Nucleus accumbens (tissue), 56 donors: ENCODE results near the gene VAMP5.
"Not testable (repeated sequence)": the region's sequence is repeated elsewhere in the genome, so short reads cannot be mapped to it uniquely, and the experiment has no call there.

ENCODE experiments used
- DNase-seq, 56 donors: peaks; one replicate each; lab custom pipeline; 2025; lab: John Stamatoyannopoulos, UW

The VAMP5 gene

DNA sequence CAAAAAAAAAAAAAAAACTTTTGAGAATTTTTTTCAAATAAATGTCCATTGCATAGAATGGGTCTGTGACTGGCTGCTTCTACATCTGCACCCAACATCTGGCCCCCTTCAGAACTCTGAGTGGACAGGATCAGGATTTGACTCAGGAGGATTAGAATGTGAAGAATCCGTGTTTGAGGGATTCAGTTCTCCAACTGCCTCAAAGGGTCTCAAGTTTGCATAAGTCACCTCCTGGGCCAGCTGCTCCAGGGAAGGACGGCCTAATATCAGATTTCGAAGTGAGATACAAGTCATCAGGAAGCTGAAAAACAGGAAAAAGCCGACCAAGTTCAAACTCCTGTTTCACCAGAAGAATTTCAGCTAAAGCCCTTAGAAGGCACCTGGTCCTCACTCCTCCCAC is 34.4 kb upstream of the VAMP5 start:
- no peak for DNase-seq

DNA sequence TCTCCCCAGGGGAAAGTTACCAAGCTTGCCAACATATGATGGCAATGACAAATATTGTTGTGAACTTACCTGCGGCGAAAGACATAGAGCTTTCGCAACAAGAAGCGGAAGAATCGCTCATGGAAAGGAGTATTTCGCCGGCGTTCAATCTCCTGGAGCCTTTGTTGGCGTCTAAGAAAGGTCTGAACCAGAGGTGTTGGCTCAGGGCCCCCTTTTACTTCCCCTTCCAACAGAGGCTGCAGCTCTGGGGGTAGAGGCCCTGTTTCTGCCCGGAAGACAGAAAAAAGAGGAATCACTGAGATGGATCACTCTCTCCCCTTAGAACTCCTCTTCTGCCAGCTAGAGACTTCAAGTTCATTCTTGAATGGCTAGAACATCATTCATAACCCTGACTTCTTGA is 33.7 kb upstream of the VAMP5 start:
- DNase-seq = peak in 4 of 56 donors; percentile 7 to 32 (median 8)

DNA sequence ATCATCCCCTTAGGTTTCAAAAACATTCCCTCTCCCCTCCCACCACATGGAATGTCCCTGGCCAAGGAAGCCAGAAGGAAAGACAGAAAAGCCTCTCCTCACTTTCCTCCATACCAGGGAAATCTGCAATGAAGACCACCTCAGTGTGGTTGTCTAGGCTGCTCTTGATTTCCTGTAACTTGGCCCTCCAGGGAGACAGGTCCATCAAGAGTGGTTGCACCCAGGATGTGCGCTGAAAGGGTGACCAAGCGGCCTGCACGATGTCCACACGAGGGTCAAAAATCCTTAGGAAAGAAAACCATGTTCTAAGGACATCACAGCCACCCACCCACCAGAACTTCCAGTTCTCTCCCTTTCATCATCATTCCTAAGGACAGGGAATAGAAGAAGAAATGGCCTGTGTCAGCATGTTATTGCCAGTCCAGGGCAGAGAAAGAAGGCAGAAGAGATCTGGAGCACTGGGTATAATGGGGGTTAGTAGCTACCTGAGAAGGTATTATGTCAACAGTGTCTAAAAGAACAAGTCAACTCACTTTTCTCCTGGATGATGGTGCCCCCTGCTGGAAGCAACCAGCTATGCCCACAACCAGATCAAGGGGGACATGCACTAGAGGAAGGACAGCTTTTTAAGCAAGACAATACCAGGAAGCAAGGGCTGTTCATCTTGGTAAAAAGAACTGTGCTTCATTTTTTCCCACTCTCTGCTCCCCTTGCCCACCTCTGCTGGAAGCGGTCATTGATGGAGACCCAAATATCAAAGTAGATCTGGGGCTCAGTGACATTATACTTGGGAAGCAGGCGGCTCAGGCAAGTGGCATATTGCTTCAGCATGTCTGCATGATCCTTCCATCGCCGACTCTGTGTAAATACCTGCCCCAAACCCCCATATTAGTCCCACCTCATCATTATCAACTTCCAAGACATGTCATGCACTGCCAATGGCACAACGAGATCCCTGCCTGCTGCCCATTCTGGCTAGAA is 32.2 kb upstream of the VAMP5 start:
- peak in 53 of 56 donors; percentile 12 to 89 (median 59) for DNase-seq

DNA sequence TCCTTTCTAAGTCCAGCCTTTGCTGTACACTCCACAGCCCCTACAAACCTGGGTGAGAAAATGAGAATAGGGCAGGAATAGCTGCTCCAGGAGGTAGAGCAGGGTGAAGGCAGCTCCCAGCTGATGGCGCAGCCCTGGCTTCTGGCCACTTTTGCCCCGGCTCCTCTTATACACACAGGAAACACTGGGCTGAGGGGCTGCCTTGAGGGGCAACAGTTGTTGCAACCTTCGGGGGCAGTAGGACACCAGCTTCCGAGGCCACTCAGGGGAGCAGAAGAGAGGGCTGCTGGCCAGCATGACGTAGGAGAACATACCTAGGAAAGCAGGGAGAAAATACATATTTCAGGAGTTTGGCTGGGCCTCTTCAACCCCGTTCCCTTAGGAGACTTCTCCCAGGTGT is 31.0 kb upstream of the VAMP5 start:
- no peak for DNase-seq

DNA sequence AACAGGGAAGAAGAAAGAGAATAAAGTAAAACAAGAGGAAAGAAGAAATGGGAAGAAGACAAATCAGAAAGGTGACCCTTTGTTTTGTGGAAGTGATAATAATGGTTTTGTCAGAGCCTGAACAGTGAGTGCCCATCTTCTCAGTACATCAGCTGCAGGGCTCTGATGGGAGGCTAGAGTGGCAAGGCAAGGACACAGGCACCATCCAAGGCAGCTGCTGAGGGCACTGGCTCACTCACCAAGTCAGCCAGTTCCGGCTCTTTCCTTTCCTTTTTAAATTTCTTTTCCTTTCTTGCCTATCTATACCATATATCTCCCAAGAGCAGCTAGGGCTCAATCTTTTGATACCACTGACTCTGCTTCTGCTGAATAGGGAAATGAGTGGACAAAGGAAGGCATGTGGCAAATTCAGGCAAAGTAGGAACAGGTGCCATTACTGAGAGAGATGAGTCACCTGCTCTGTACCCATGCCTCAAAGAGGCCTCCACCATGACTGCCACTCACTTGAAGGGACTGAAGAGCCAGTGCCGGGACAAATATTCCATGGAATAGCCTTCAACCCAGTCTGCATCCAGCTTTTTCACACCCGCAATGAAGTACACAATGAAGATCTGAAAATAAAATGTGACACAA is 29.1 kb upstream of the VAMP5 start:
- no peak for DNase-seq

DNA sequence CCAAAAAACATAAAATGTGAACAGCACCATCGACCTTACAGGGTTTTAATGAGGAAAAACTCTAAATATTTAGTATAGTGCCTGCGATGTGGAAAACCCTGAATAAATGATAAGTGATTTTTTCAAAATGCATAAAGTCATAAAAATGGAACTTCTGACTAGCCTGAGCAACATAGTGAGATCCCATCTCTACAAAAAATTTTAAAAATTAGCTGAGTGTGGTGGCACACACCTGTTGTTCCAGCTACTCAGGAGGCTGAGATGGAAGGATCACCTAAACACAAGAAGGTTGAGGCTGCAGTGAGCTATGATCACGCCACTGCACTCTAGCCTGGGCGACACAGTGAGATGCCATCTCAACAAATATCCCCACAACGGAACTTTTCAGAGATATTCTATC is 27.1 kb upstream of the VAMP5 start:
- no peak for DNase-seq

DNA sequence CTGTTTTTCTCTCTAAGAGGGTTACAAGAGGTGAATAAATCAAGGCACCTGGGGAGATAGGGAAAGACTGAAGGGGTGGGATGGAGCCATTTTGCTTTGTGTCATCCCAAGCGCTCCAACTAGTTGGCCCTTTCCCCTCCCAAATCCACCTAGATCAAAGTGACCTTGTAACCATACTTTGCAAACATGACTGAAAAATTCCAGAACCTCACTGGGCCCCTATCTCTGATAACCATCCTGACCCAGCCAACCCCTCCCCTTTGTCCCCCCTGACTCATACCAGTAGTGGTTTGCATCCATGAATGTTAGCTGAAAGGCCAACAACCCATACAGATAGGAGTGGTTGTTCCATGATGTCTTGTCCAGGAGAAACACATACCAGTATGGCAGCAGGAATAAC is 26.1 kb upstream of the VAMP5 start:
- no peak for DNase-seq

DNA sequence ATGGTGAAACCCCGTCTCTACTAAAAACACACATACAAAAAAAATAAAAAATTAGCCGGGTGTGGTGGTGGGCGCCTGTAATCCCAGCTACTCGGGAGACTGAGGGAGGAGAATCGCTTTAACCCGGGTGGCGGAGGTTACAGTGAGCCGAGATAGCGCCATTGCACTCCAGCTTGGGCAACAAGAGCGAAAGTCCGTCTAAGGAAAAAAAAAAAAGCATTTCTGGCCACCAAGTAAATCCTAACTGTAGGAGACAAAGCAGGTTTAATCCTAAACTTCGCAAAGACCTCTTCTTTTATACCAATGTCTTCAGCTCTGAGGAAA is 23.9 kb upstream of the VAMP5 start:
- not testable (repeated sequence) for DNase-seq

DNA sequence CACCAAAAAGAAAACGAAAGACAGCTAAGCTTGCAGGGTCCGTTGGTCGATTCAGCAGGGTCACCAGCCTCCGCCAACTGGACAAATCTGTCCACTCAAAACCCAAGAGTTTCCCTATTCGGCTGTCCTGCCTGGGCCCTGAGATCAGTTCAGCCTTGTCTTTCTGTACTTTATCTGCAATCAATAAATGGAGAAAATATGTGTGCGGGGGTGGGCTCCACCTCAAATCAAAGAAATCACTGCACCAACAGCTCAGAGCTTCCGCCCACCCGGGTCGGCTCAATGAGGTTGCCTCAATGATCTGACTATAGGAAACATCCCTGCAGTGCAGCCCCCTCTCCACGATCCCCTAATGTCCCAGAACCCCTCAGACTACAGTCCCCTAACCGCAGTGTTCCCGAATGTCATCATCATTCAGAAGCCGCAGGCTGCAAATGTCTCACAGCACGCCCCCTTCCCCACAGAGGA is 23.4 kb upstream of the VAMP5 start:
- DNase-seq = peak in 2 of 56 donors; percentile 56 to 70

DNA sequence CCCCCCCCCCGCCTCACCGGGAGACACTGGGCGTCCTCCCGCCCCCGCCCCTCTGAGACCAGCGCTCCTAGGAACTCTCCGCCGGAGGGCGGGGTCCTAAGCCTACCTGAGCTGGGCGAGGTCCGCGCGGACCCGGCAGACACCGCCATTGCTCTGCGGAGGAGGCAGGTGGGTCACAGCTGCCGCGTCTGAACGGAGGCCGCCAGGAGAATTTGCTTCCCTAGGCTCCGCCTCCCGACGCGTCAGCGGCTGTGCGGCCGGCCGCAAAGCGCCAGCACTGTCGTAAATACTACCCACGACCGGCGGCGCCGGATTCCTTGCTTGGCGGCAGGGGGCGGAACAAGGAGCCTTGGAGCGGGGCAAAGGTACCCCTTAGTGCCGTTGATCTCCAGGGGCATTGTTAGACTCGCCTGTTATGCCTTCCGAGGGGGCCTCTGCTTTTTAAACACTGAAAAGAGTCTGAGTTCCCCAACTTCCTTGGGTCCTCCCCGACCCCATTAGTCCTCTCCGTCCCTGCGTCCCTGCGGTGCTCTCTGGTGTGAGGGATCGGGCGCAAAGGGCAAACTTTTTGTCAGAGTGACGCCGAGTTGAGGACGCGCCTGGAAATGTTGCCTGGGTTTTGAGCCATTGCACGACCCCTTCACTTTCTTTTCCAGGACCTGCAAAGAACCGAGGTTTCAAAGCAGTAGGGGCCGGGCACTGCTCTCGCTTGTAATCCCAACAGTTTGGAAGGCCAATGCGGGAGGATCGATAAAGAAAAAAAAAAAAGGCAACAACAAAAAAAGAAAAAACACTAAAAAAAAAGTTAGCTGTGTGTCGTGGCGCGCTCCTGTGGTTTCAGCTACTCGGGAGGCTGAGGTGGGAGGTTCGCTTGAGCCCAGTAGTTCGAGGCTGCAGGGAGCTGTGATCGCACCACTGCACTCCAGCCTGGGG is 22.7 kb upstream of the VAMP5 start, which contains the start of gene GGCX:
Gene GGCX, minus strand, starts transcription at position 214 of the 933 bp plus-strand sequence. Its CDS starts 65 bp downstream, at position 149.
- peak; percentile 52 to 96 (median 89) for DNase-seq

DNA sequence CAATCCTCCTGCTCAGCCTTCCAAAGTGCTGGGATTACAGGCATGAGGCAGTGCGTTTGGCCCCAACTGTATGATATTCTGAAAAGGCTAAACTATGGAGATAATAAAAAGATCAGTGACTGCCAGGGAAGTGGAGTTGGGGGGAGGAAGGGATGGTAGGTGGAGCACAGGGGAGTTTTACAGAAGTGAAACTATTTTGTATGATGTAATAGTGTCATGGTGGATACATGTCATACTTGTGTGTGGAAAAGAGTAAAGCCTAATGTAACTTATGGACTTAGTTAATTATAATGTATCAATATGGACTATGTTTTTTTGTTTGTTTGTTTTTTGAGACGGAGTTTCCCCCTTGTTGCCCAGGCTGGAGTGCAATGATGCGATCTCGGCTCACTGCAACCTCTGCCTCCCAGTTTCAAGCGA is 20.1 kb upstream of the VAMP5 start:
- no peak for DNase-seq

DNA sequence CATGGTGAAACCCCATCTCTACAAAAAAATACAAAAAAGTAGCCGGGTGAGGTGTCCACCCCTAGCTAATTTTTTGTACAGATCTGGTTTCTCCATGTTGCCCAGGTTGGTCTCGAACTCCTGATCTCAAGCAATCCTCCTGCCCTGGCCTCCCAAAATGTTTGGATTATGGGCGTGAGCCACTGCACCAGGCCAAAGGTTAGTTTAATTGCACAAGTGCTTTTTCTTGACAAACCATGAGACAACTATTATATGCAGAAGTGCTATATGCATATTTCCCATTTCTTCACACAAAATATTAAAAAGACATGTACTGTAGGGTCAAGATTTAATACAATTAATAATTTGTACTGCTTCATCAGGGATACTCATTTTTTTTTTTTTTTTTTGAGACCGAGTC is 18.0 kb upstream of the VAMP5 start:
- DNase-seq = no peak

DNA sequence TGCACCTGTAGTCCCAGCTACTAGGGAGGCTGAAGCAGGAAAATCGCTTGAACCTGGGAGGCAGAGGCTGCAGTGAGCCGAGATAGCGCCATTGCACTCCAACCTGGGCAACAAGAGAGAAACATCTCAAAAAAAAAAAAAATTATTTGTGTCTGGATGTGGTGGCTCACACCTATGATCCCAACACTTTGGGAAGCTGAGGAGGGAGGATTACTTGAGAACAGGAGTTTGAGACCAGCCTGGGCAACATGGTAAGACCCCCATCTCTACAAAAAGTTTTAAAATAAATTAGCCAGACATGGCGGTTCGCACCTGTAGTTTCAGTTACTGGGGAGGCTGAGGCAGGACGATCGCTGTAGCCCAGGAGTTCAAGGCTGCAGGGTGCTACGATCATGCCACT is 8.5 kb upstream of the VAMP5 start:
- DNase-seq = no peak

DNA sequence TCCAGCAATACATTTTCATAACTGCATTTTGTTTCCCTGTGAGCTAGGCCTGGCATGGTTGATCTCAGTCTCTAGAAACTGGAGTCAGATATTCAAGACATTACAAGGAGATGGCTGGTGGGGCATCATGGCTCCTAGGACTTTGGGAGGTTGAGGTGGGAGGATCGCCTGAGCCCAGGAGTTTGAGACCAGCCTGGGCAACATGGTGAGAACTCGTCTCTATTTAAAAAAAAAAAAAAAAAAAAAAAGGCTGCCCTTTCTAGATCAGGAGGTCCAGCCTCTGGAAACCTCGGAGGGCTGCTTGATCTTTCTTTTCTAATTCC is 7.2 kb upstream of the VAMP5 start:
- no peak for DNase-seq

DNA sequence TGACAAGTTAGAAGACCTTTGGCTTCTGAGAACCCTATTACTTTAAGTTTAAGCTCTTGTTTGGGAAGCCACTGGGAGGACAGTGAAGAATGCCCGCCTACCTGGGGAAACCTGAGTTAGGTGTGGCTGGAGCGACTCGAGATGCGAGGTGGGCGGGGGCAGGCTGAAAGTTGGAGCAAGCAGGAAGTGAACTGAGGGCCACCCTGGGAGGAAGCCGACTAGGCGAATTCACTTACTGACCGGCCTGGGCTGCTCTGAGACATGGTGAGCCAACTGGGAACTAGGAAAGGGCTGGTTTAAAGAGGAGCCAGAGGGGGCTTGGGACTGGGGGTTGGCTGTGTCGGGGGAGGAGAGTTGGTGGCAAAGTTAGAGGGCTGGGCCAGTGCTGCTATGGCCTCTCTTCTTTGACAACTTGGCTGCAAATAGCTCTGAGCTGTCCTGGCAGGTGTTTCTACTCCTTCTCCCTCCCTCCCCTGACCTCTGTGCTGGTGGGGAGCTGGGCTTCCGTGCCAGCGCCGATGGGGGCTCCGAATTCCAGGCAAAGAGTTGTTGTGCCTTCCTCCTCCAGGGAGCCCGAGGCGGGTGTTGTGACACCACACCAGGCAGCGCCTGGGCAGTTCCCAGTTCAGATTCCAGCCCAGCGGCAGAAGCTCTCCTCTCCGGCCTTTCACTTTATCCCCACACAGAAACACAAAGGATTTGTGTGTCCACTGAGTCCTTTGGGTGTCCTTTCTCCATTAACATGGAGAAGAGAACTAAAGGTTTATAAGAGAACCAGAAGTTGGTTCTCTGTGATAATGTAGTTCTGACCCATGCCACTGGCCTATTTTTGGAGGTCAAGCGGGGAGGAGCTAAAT is 6.6 kb upstream of the VAMP5 start, which contains the start of gene VAMP8:
Gene VAMP8, plus strand, starts transcription at position 201 of the 857 bp plus-strand sequence. Its CDS starts 61 bp downstream, at position 262.
- no peak for DNase-seq

DNA sequence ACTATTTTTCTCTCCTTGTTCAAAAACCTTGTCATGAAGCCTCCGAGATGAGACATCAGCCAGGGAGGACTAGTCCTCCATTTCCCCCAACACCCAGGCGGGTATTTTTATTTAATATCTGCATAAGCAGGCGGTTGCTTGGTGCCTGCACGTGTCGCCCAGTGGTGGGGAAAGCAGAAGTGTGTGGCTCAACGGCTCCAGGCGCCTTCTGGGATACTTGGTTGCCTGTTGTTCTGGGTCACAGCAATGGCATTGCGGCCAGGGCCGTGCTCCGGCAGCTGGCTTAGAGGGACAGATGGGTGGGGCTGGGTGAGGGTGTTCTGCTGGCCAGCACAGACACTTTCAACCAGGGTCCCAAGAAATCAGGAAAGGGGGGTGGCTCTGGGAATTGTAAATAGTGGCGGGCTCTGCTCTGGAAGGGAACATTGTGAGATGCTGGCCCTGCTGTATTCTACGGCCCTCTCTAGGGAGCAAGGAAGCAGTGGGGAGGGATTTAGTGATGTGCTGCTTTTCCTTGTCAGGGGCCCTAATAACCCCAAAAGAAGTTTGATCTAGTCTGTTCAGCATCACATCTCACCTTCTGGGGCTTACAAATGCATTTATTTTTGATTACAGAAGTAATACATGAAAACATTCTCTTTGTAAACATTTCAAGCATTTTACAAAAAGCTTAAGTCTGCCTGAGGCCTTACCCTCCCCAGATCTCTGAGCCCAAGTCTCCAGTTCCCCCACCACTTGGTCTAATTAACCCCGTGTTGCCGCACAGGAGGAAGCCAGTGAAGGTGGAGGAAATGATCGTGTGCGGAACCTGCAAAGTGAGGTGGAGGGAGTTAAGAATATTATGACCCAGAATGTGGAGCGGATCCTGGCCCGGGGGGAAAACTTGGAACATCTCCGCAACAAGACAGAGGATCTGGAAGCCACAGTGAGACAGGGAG is 5.7 kb upstream of the VAMP5 start:
- peak in 3 of 56 donors; percentile 11 to 42 (median 11) for DNase-seq

DNA sequence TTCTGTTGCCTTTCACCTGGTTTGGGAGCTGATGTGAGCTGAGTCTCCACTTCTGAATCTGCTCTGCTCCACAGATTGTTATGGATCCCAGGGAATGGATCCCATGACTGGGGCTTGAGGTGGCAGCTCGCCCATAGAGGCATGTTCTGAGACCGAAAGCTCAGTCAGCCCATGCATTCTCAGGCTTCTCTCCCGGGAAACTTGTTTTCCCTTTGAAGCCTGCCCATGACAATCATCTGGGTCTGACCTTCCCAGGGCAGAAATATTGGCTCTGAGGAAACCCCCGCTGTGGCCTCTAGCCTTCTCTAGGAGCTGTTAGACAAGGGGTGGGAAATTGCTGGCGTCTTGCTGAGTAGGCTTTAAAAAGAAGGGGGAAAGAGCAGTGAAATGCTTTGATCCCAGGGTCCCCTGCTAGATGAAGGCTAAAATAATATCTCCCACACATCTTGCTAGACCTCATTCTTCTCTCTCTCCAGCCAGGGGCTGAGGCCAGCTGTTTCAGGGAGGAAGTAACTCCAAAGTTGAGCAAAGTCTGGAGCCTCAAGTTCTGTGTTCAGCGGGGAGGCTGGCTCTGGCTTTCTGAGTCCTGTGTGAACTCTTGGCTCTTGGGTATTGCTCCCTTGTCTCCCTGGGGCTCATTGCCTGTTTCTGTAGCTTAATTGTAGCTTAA is 4.8 kb upstream of the VAMP5 start:
- peak in 1 of 56 donors; percentile 16 for DNase-seq

DNA sequence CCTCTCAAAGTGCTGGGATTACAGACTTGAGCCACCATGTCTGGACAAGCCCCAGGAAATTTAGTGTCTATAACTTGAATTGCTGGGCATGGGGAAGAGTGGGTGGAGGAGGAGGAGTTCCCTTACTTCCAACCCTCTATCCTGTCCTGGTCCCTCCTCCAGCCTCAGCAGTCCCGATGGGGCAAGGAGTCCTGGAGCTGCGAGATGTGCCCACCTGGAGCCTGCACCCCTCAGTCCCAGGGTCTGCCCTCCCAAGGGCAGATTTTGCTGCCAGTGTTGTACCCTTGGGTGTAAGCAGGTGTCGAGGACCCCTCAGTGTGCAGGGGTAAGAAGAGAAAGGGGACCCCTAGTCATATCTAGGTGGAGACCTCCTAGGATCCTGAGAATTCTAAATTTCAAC is 4.0 kb upstream of the VAMP5 start:
- DNase-seq = no peak
